Measurements from ENCODE around the gene XXYLT1.

- no peak for TF ChIP-seq ZBTB33 (IDR thresholded peaks at IDR 0.05; ENCODE audit: extremely low read depth, insufficient replicate concordance, low read length)
- TF ChIP-seq CTCF (IDR thresholded peaks at IDR 0.05 in 2 of 3, conservative IDR thresholded peaks at IDR 0.05 in 1 of 3; ENCODE audit: borderline replicate concordance in 1 of 3, insufficient read depth in 1 of 3, low read depth in 2 of 3, low read length in 2 of 3) = no peak
- no peak for TF ChIP-seq EZH2 (IDR thresholded peaks at IDR 0.05)
- no peak for TF ChIP-seq MAX (IDR thresholded peaks at IDR 0.05)
- no peak for TF ChIP-seq POLR2AphosphoS5 (IDR thresholded peaks at IDR 0.05; ENCODE audit: low read depth, low read length)
- no peak for TF ChIP-seq RAD21 (IDR thresholded peaks at IDR 0.05; ENCODE audit: low read depth)
- TF ChIP-seq FOSL1 (IDR thresholded peaks at IDR 0.05; ENCODE audit: low read depth) = no peak
- TF ChIP-seq ZFX (IDR thresholded peaks at IDR 0.05) = no peak
Observed at GRCh38 chr3:195249858-195250464, 21.0 kb downstream of the XXYLT1 start.

All from HCT116 (cell line).